Activated naive CD8-positive, alpha-beta T cell treated with anti-CD3 and anti-CD28 coated beads, Interleukin-2, amount 50 U/mL, for 24 hours (primary cell): ENCODE data around the gene IFI27L2.
A peak's percentile ranks its signal among the peaks of the same experiment; 100 is the strongest.

Experiments used
- ATAC-seq: fragments of 150-1000 bp; cut with Tn5 transposase; one replicate; pipeline ENCODE4 v1.10.0; 2021
- DNase-seq: peaks from one replicate; pipeline ENCODE4 v3.0.0; 2021
- H3K27ac Mint-ChIP-seq: one replicate; pipeline ENCODE4 v1.8.0; 2021; ENCODE audit warnings: mild to moderate bottlenecking, mixed read lengths
- H3K27me3 Mint-ChIP-seq: one replicate; pipeline ENCODE4 v1.8.0; 2021; ENCODE audit warnings: mixed read lengths
- H3K36me3 Mint-ChIP-seq: one replicate; pipeline ENCODE4 v1.8.0; 2021; ENCODE audit warnings: low read depth, mixed read lengths
- H3K4me1 Mint-ChIP-seq: one replicate; pipeline ENCODE4 v1.8.0; 2021; ENCODE audit warnings: mixed read lengths
- H3K4me3 Mint-ChIP-seq: one replicate; pipeline ENCODE4 v1.8.0; 2021; ENCODE audit warnings: mild to moderate bottlenecking, moderate library complexity, mixed read lengths
- H3K9me3 Mint-ChIP-seq: one replicate; pipeline ENCODE4 v1.8.0; 2021; ENCODE audit warnings: mixed read lengths

Gene IFI27L2

DNA sequence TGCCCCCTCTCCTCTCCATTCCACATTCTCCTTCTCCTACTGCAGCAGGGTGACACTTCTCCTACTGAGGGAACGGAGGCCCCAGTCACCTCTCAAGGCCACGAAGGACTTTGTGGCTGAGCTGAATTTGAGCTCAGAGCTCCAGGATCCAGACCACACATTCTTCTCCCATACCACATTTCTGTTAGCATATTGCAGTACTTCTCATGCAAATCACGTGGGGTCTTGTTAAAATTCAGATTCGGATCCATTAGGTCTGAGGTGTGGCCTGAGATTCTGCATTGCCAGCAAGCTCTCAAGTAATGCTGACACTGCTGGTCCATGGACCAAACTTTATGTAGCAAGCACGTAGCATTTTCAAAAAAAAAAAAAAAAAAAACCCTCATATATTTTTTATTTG, 9.6 kb upstream of the IFI27L2 start:
- no peak for DNase-seq
- ATAC-seq = no peak
- peaks cover 8% of the 10 kb centered on the region for H3K27me3 Mint-ChIP-seq
- H3K9me3 Mint-ChIP-seq = no peaks in the 10 kb centered on the region
- no peak overlapping the region for H3K27ac Mint-ChIP-seq
- H3K4me1 Mint-ChIP-seq = no peaks in the 10 kb centered on the region
- no peak overlapping the region for H3K4me3 Mint-ChIP-seq
- H3K36me3 Mint-ChIP-seq = no peaks in the 10 kb centered on the region

DNA sequence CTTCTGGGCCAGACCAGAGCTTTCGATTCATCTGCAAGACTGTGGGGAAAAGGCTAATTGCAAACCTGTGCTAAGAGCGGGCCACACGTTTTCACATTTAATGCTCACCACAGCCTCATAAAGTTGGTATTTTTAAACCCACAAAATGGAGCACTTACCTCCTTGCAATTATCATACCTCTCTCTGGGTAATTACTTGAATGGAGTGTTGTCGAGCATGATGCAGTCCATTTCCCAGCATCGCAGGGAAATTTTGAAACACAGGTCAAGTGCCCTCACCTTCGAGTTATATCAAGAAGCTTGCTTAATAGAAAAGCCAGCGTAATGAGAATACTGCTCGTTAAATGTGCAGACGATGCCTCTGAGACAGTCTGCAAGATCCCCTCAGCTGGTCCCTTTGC, 8.8 kb upstream of the IFI27L2 start:
- DNase-seq = no peak

DNA sequence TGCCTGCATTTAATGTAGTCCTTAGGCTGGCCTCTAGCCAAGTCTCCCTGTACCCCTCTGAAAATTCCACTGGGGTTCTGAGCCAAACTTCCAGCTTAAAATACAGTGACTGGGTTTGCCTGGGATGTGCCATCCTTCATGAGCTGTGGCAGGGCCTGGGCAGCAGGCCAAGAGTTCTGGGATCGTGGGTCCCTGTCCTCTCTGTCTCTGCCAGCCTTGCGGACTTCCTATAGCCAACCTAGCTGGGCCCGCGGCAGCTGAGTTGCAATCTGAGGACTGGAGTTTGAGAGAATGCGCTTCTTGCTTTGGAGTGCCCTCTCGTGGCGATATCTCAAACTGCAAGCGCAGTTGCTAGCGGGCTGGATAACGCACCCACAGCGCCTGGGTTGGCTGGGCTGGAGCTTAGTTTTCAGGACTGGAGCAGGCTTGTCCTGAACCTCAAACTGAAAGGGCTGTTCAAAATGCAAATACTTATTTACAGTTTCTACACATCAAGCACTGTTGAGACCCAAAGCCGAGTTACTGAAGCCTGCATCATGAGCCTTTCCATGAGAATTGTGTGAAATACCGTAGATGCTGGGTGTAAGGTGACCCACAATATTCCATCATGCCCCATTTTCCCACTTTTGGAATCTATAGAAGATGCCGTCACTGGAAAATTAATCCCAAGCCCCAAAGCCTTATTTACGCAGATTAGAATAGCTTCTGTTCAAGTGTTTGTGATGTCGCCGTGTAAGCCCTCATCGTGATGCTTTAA, 7.3 kb upstream of the IFI27L2 start:
- peaks cover 11% of the 10 kb centered on the region for H3K27me3 Mint-ChIP-seq
- DNase-seq = peak; percentile 88
- H3K4me3 Mint-ChIP-seq = no peak overlapping the region
- peak; percentile 87 for ATAC-seq
- peaks cover 3% of the 10 kb centered on the region for H3K4me1 Mint-ChIP-seq
- no peaks in the 10 kb centered on the region for H3K36me3 Mint-ChIP-seq
- no peak overlapping the region for H3K27ac Mint-ChIP-seq
- H3K9me3 Mint-ChIP-seq = no peaks in the 10 kb centered on the region

More for the DNA sequence above, 8.8 kb upstream of the IFI27L2 start:
- H3K27me3 Mint-ChIP-seq = peaks cover 11% of the 10 kb centered on the region
- H3K36me3 Mint-ChIP-seq = no peaks in the 10 kb centered on the region
- no peaks in the 10 kb centered on the region for H3K4me1 Mint-ChIP-seq
- no peaks in the 10 kb centered on the region for H3K9me3 Mint-ChIP-seq
- H3K4me3 Mint-ChIP-seq = no peak overlapping the region
- no peak for ATAC-seq
- no peak overlapping the region for H3K27ac Mint-ChIP-seq

DNA sequence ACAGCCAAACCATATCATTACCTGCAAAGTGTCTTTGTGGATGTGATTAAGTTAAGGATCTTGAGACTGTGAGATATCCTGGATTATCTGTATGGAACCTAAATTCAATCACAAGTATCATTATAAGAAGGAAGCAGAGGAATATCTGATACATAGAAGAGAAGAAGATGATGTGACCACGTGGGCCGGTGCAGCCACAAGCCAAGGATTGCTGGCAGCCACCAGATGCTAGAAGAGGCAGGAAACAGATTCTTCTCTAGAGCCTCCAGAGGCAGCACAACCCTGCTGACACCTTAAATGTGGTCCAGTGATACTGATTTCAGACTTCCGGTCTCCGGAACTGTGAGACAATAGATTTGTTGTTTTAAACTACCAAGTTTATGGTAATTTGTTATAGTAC, 6.1 kb upstream of the IFI27L2 start:
- H3K36me3 Mint-ChIP-seq = no peaks in the 10 kb centered on the region
- H3K4me1 Mint-ChIP-seq = peaks cover 3% of the 10 kb centered on the region
- DNase-seq = no peak
- ATAC-seq = no peak
- no peaks in the 10 kb centered on the region for H3K9me3 Mint-ChIP-seq
- no peak overlapping the region for H3K27ac Mint-ChIP-seq
- H3K4me3 Mint-ChIP-seq = no peak overlapping the region
- peaks cover 11% of the 10 kb centered on the region for H3K27me3 Mint-ChIP-seq

DNA sequence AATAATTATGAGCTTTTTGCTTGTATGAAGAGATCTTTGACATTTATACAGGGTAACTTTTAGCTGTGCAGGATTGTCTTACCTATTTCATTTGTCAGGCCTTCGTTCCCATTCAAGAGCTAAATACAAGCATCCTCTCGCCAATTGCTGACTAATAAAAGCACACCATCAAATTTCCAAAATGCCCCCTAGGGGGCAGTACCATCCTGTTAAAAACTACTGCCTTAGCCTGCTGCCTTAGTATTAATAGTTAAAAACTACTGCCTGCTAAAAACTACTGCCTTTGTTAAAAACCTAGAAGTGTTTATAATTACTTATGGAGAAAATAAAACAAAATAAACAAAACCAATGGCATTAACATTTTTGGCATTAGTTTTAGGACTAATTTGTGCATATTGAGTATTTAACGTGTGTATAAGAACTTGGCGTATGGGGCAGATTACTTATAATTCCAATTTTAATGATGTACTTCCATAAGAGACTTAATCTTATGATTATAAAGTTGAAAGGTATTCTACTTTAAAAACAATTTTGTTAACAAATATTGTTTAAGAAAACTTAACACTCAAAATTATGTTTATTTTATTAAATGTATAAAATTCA, 3.0 kb upstream of the IFI27L2 start:
- H3K36me3 Mint-ChIP-seq = no peaks in the 10 kb centered on the region
- H3K4me3 Mint-ChIP-seq = no peak overlapping the region
- H3K27me3 Mint-ChIP-seq = peaks cover 10% of the 10 kb centered on the region
- DNase-seq (peak; percentile 61), ATAC-seq (peak; percentile 35)
- H3K9me3 Mint-ChIP-seq = no peaks in the 10 kb centered on the region
- peaks cover 19% of the 10 kb centered on the region for H3K4me1 Mint-ChIP-seq
- H3K27ac Mint-ChIP-seq = no peak overlapping the region

DNA sequence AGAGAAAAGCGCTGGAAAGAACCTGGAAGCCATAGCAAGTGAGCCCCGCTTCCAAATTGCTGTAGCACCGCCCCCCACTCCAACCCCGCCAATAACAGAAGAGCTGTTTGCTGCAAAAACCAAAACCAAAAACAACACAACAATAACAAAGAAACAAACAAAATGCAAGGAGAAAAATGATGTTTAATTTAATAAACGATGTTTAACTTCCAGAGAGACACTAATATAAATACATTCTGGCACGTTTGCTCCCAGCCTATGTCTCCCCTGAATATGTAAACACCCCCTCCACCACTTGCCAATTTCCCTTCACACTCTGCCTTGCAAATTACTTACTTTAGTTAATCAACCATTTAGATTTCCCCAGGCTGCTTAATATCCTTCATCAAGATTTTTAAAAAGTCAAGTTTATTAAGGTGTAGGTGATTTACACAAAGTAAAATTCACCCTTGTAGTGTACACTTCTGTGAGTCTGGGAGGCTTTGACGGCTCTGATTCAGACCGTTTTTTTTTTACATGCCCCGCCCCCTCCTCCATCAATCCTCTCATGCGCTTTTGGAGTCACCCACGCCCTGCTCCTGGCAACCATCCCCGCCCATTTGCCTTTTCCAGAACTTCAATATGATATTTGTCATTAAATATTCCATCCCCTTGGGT, 482 bp upstream of the IFI27L2 start:
- DNase-seq (peak; percentile 19), ATAC-seq (no peak)
- Mint-ChIP-seq H3K4me1 (peaks cover 19% of the 10 kb centered on the region), H3K27me3 (peaks cover 2% of the 10 kb centered on the region), H3K9me3 (no peaks in the 10 kb centered on the region), H3K27ac (no peak overlapping the region), H3K36me3 (no peaks in the 10 kb centered on the region), H3K4me3 (peak overlapping the region; percentile 78)

DNA sequence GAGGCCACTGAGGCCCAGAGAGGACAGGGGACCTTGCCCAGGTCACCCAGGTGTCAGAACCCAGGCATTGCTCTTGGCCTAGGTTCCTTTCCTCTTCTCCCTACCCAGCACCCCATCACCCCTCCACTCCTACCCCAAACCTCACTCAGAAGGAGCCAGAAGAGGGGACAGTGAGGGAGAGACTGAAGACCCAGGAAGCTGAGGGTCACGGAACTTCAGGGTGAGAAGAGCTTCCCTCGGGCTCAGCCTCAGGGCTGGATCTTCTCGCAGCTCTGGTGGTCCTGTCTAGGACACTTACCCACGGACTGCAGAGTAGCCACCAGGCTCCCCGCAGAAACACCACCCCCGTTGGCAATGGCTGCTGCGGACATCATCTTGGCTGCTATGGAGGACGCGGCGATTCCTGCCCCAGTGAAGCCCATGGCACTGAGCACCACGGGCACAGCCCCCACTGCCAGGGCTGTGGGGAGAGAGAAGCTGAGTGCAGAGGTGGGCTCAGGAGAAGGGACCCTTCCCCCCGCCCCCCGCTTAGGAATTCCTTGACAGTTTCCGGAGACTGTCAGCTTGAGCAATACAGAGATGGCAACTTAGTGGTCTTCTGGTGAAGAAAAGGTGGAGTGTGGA, 1.1 kb downstream of the IFI27L2 start:
- Mint-ChIP-seq H3K27me3 (no peaks in the 10 kb centered on the region), H3K36me3 (no peaks in the 10 kb centered on the region), H3K4me3 (peak overlapping the region; percentile 78), H3K9me3 (no peaks in the 10 kb centered on the region), H3K4me1 (peaks cover 19% of the 10 kb centered on the region), H3K27ac (peak overlapping the region; percentile 70)
- DNase-seq (no peak), ATAC-seq (no peak)

DNA sequence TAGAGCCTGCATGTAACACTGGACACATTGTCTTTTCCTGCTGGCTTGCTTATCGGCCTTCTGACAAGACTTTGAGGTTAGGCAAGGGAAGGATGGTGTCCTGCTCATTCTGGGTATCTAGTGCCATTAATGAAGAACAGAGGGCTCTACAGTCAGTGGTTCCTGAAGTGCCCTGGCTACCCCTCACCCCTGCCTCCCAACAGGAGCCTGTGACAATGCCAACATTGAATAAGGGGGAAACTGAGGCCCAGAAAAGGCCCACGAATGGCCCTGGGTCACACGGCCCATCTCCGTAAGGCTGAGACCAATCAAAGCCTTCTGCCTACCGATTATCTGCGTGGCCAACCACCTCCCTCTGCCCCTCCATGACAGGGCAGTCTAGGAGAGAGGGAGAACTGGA, 2.1 kb downstream of the IFI27L2 start:
- Mint-ChIP-seq H3K4me1 (peaks cover 19% of the 10 kb centered on the region), H3K27ac (no peak overlapping the region), H3K4me3 (no peak overlapping the region), H3K36me3 (no peaks in the 10 kb centered on the region), H3K27me3 (no peaks in the 10 kb centered on the region), H3K9me3 (no peaks in the 10 kb centered on the region)
- ATAC-seq = no peak
- no peak for DNase-seq

DNA sequence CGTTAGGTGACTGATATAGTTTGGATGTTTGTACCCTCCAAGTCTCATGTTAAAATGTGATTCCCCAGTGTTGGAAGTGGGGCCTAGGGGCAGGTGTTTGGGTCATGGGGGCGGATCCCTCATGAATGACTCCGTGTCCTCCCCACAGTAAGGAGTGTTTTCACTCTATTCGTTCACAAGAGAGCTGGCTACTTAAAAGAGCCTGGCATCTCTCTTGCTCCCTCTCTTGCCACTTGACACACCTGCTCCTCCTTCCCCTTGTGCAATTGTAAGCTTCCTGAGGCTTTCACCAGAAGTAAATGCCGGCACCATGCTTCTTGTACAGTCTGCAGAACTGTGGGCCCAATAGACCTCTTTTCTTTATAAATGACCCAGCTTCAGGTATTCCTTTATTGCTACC, 2.6 kb downstream of the IFI27L2 start:
- Mint-ChIP-seq H3K4me3 (no peak overlapping the region), H3K4me1 (peaks cover 15% of the 10 kb centered on the region), H3K36me3 (no peaks in the 10 kb centered on the region), H3K27ac (no peak overlapping the region), H3K27me3 (no peaks in the 10 kb centered on the region), H3K9me3 (no peaks in the 10 kb centered on the region)
- DNase-seq = no peak
- ATAC-seq = no peak

DNA sequence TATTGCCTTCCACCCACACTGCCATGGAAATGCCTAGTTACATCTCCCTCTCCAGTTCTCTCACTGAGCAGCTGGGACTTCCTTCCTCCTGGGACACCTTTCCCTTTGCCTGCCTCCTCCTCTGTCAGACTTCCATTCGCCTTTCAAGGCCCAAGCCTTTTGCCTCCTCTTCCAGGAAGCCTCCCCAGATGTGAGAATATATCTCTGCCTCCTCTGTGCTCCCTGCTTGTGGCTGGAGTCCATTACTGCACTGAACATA, 3.1 kb downstream of the IFI27L2 start:
- no peak overlapping the region for H3K27ac Mint-ChIP-seq
- no peak for ATAC-seq

DNA sequence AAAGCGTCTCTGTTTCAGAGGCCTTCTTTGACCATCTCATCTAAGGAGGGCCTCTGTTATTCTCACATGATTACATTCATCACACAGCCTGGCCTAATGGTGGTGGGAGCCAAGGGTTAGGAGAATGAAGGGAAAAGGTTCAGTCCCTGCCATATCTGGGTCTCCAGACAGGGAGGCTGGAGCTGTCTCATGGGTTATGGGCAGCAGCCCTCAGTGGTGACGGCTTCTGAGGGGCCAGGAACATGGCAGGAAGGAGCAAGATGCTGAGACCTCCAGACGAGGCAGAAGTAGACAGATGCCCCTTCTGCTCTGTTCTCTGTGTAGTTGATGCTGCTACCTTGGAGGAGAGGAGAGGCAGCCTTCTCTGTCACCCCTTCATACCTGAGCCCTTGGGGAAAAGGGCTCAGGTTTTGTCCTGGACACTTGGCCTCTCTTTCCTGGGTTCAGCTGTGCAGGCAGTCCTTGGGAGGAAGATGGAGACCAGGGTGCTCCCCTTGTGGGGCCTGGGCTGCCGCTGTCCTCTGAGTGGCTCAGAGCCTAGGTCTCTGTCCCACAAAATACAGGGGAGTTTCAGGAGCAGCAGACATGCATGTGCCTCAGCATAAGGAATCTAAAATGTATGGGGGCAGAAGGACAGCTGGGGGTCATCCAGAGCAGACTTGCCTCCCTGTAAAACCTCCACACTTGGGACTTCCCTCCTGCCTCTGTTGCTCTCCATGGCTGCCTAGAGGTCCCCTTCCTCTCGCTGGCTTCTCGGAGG, 3.6 kb downstream of the IFI27L2 start:
- ATAC-seq = no peak
- H3K4me1 Mint-ChIP-seq = peaks cover 15% of the 10 kb centered on the region

More for the DNA sequence above, 3.1 kb downstream of the IFI27L2 start:
- Mint-ChIP-seq H3K9me3 (no peaks in the 10 kb centered on the region), H3K27me3 (no peaks in the 10 kb centered on the region), H3K36me3 (no peaks in the 10 kb centered on the region), H3K4me3 (no peak overlapping the region), H3K4me1 (peaks cover 15% of the 10 kb centered on the region)
- no peak for DNase-seq

DNA sequence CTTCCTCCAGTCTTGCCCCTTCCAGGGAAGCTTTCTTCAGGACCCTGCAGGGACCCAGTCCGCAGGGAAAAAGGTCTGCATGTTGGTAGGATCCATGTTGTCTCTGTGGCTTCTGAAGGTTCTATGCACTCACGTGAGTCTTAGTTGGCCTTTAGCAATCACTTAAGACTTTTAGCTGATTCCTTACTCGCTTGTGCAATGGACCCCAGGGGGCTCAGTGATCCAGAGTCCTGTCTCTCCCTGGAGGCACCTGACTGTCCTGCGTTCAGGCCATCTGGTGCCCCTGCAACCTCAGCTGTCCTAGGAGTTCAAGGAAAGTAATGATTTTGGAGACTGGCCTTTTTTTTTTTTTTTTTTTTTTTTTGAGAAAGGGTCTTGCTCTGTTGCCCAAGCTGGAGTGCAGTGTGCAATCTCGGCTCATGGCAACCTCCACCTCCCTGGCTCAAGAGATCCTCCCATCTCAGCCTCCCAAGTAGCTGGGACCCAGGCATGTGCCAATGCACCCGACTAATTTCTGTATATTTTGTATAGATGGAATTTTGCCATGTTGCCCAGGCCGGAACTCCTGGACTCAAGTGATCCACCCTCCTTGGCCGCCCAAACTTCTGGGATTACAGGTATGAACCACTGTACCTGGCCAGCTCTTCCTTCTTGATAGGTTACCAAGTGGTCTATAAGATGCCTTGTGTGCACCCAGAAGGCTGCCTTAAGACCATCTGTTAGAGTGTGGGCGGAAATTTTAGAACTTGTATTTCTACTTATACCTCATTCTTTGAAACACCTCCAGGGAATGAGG, 4.6 kb downstream of the IFI27L2 start:
- Mint-ChIP-seq H3K4me1 (peaks cover 9% of the 10 kb centered on the region), H3K4me3 (no peak overlapping the region), H3K27me3 (peaks cover 3% of the 10 kb centered on the region), H3K36me3 (no peaks in the 10 kb centered on the region), H3K9me3 (peaks cover 10% of the 10 kb centered on the region), H3K27ac (no peak overlapping the region)
- DNase-seq (no peak), ATAC-seq (no peak)

More for the DNA sequence above, 3.6 kb downstream of the IFI27L2 start:
- no peak overlapping the region for H3K4me3 Mint-ChIP-seq
- H3K36me3 Mint-ChIP-seq = no peaks in the 10 kb centered on the region
- H3K9me3 Mint-ChIP-seq = peaks cover 2% of the 10 kb centered on the region
- no peak for DNase-seq
- H3K27ac Mint-ChIP-seq = no peak overlapping the region
- peaks cover 2% of the 10 kb centered on the region for H3K27me3 Mint-ChIP-seq

DNA sequence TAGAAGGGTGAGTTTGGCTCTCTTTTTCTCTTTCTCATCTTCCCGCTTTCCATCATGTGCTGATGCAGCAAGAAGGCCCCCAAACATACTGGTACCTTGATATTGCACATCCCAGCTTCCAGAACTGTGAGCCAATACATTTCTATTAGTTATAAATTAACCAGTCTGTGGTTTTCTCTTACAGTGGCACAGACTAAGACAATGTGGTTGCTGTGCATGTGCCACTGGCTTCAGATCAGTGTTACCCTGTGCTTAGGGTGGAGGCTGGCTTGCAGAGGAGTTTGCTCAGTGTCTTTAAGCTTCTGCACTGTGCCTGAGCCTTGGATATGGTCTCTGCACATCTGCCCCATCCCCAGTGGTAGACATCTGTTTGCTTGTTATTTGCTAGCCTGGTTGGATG, 5.5 kb downstream of the IFI27L2 start:
- Mint-ChIP-seq H3K27me3 (peaks cover 3% of the 10 kb centered on the region), H3K4me3 (no peak overlapping the region), H3K4me1 (peaks cover 5% of the 10 kb centered on the region), H3K9me3 (peaks cover 15% of the 10 kb centered on the region), H3K27ac (no peak overlapping the region), H3K36me3 (no peaks in the 10 kb centered on the region)
- DNase-seq (no peak), ATAC-seq (no peak)

DNA sequence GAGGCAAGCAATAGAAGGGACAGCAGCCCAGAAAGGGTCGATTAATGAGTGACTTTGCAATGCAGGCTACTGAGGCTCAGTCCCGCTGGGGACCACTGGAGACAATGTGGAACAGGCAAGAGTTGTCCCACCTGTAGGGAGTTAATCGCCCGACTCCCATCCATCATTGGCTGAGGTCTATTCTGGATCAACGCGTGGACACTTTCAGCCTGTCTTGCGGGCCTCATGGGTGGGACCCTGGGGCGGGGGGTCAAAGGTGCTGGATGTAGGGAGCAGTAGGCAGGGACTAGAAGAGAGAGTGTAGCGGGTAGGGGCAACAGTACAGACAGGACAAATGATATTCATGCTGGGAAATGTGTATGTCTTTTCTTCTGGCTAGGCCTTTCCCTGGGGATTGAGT, 6.1 kb downstream of the IFI27L2 start:
- H3K27ac Mint-ChIP-seq = no peak overlapping the region

More for the DNA sequence above, 6.1 kb downstream of the IFI27L2 start:
- ATAC-seq = no peak
- Mint-ChIP-seq H3K9me3 (peaks cover 15% of the 10 kb centered on the region), H3K4me3 (no peak overlapping the region), H3K4me1 (peaks cover under 1% of the 10 kb centered on the region), H3K27me3 (peaks cover 4% of the 10 kb centered on the region), H3K36me3 (no peaks in the 10 kb centered on the region)
- DNase-seq = no peak
